Activated T-cell treated with anti-CD3 and anti-CD28 coated beads, Interleukin-2, amount 50 U/mL, for 24 hours (primary cell): ENCODE measurements around the gene CYP2U1.
"Not testable (repeated sequence)": the region's sequence is repeated elsewhere in the genome, so short reads cannot be mapped to it uniquely, and the experiment has no call there.

Experiments used
- DNase-seq: peaks from one replicate; pipeline ENCODE4 v3.0.0-alpha.2; 2020
- H3K27ac Mint-ChIP-seq: 2 replicates; pipeline ENCODE4 v1.8.0; 2020; ENCODE audit warnings: mild to moderate bottlenecking, mixed read lengths
- H3K27me3 Mint-ChIP-seq: 2 replicates; pipeline ENCODE4 v1.8.0; 2020; ENCODE audit warnings: mixed read lengths
- H3K36me3 Mint-ChIP-seq: 2 replicates; pipeline ENCODE4 v1.8.0; 2020; ENCODE audit warnings: low read depth, mixed read lengths
- H3K4me1 Mint-ChIP-seq: 2 replicates; pipeline ENCODE4 v1.8.0; 2020; ENCODE audit warnings: low read depth, mixed read lengths
- H3K4me3 Mint-ChIP-seq: 2 replicates; pipeline ENCODE4 v1.8.0; 2020; ENCODE audit warnings: mild to moderate bottlenecking, moderate library complexity, mixed read lengths
- H3K9me3 Mint-ChIP-seq: 2 replicates; pipeline ENCODE4 v1.8.0; 2020; ENCODE audit warnings: mixed read lengths

The CYP2U1 gene

GRCh38 chr4:107905082-107905481 lies 26.3 kb upstream of the CYP2U1 start:
- DNase-seq, H3K27ac Mint-ChIP-seq, H3K4me1 Mint-ChIP-seq, H3K4me3 Mint-ChIP-seq, H3K36me3 Mint-ChIP-seq, H3K9me3 Mint-ChIP-seq: not testable (repeated sequence)
- peaks cover 30% of the 10 kb centered on the region for H3K27me3 Mint-ChIP-seq

DNA sequence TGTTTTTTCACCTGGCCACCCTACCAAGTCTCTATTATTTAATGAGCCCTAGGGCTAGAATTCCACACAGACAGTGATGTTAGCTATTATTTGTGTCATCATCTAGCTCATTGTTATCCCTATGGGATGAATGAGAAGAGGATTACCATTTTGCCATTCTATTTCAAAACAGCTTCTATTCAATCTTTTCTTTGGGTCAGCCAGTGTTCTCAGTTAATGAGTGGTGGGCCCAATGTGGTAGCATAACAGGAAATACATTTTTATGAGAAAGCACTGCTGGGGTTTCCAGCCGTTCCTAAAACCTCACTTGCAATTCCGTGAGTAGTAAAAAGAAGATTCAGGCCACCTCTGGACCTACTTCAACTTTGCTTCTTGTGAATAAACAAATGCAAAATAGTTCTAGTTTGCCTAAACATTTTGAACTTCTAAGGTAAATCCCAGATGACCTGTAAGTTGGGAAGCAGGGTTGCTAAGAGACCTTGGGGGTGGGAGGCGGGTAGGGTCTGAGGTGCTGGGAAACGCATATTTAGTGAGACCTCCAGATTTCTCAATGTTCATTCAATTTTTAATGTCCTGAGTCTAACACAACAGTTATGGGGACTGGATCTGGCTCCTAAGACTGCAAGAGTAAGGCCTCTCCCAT lies 24.8 kb upstream of the CYP2U1 start:
- Mint-ChIP-seq H3K27ac (no peak overlapping the region), H3K9me3 (peaks cover 9% of the 10 kb centered on the region), H3K4me1 (no peaks in the 10 kb centered on the region), H3K27me3 (peaks cover 15% of the 10 kb centered on the region), H3K36me3 (no peaks in the 10 kb centered on the region), H3K4me3 (no peak overlapping the region)
- no peak for DNase-seq

GRCh38 chr4:107908377-107908776 lies 23.0 kb upstream of the CYP2U1 start:
- Mint-ChIP-seq H3K27ac (no peak overlapping the region), H3K9me3 (peaks cover 9% of the 10 kb centered on the region), H3K4me1 (peaks cover 2% of the 10 kb centered on the region), H3K4me3 (no peak overlapping the region), H3K36me3 (no peaks in the 10 kb centered on the region), H3K27me3 (peaks cover 6% of the 10 kb centered on the region)
- no peak for DNase-seq

- Mint-ChIP-seq H3K27ac (no peak overlapping the region), H3K27me3 (peaks cover 4% of the 10 kb centered on the region), H3K4me1 (peaks cover 2% of the 10 kb centered on the region), H3K4me3 (no peak overlapping the region), H3K9me3 (no peaks in the 10 kb centered on the region), H3K36me3 (no peaks in the 10 kb centered on the region)
- DNase-seq, result no peak
Measured at GRCh38 chr4:107913283-107913899, 18.0 kb upstream of the CYP2U1 start.

DNA sequence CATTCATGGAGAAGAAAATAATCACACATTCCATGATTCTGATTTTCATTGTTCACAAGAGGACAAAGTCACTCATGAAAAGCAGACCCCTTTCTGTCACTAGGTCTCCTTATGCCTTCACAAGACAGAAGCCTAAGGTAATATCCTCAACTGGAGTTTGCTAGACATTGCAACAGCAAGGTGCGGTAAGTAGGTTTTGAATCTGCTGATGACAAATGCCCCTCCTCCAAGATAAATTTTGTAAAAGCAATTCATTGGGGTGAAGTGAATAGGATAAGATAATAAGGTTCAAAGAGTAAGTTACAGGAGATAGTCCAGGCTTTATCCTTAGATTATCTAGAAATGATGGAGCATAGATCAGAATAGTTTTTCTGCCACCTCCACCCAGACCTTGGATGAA lies 16.1 kb upstream of the CYP2U1 start:
- Mint-ChIP-seq H3K4me3 (no peak overlapping the region), H3K9me3 (peaks cover 5% of the 10 kb centered on the region), H3K27ac (no peak overlapping the region), H3K36me3 (no peaks in the 10 kb centered on the region), H3K27me3 (peaks cover 8% of the 10 kb centered on the region), H3K4me1 (peaks cover 2% of the 10 kb centered on the region)
- DNase-seq, result no peak

DNA sequence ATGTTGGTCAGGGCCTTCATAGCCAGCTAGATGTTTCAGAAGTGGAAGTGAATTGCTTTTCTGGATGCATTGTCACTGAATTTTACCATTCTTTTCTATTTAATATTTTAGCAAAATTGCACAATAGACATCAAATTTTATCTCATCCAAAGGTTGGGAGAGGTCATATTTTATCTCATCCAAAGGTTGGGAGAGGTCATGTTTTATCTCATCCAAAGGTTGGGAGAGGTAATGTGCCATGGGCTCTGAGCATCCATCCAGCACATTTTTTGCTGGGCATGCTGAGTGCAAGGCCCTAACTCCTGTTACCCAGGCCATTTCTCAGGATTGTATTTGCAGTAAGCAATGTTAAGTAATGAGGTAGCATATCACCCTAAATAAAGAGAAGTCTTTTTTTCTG lies 14.7 kb upstream of the CYP2U1 start:
- peaks cover 2% of the 10 kb centered on the region for H3K4me1 Mint-ChIP-seq
- no peaks in the 10 kb centered on the region for H3K36me3 Mint-ChIP-seq
- DNase-seq, result no peak
- no peak overlapping the region for H3K4me3 Mint-ChIP-seq
- H3K9me3 Mint-ChIP-seq, result peaks cover 5% of the 10 kb centered on the region
- peaks cover 13% of the 10 kb centered on the region for H3K27me3 Mint-ChIP-seq
- no peak overlapping the region for H3K27ac Mint-ChIP-seq

GRCh38 chr4:107917500-107917899 lies 13.8 kb upstream of the CYP2U1 start:
- DNase-seq, result no peak
- H3K27me3 Mint-ChIP-seq, result peaks cover 17% of the 10 kb centered on the region
- H3K4me1 Mint-ChIP-seq, result peaks cover 2% of the 10 kb centered on the region
- peaks cover 5% of the 10 kb centered on the region for H3K9me3 Mint-ChIP-seq
- no peaks in the 10 kb centered on the region for H3K36me3 Mint-ChIP-seq
- H3K4me3 Mint-ChIP-seq, result no peak overlapping the region
- no peak overlapping the region for H3K27ac Mint-ChIP-seq

GRCh38 chr4:107922486-107923473 lies 8.6 kb upstream of the CYP2U1 start:
- peaks cover 5% of the 10 kb centered on the region for H3K9me3 Mint-ChIP-seq

GRCh38 chr4:107925713-107926112 lies 5.6 kb upstream of the CYP2U1 start:
- not testable (repeated sequence) for H3K4me3 Mint-ChIP-seq, H3K27me3 Mint-ChIP-seq, H3K27ac Mint-ChIP-seq, H3K4me1 Mint-ChIP-seq, H3K9me3 Mint-ChIP-seq, DNase-seq, H3K36me3 Mint-ChIP-seq

More at GRCh38 chr4:107922486-107923473, 8.6 kb upstream of the CYP2U1 start:
- DNase-seq, result no peak
- Mint-ChIP-seq H3K27ac (no peak overlapping the region), H3K36me3 (no peaks in the 10 kb centered on the region), H3K4me1 (no peaks in the 10 kb centered on the region), H3K27me3 (peaks cover 17% of the 10 kb centered on the region), H3K4me3 (no peak overlapping the region)

DNA sequence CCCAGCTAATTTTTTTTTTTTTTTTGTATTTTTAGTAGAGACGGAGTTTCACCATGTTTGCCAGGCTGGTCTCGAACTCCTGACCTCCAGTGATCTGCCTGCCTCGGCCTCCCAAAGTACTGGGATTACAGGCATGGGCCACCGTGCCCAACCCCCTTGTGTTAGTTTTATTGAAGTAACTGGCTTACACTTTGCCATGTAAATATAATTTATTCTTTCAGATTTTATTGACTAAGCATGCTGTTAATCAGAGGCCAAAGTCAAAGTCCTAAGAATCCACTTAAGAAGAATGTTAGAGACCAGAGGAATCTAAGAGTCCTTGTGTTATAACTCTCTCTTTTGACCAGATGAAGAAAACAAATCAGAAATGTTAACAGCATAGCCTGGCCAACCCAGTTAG lies 4.5 kb upstream of the CYP2U1 start:
- not testable (repeated sequence) for H3K27me3 Mint-ChIP-seq, H3K36me3 Mint-ChIP-seq

GRCh38 chr4:107931775-107932321 lies 499 bp downstream of the CYP2U1 start:
- H3K4me3 Mint-ChIP-seq, result peak overlapping the region; percentile 84
- no peaks in the 10 kb centered on the region for H3K27me3 Mint-ChIP-seq
- no peaks in the 10 kb centered on the region for H3K9me3 Mint-ChIP-seq
- no peak for DNase-seq
- H3K4me1 Mint-ChIP-seq, result peaks cover 37% of the 10 kb centered on the region
- peak overlapping the region; percentile 80 for H3K27ac Mint-ChIP-seq
- H3K36me3 Mint-ChIP-seq, result peaks cover under 1% of the 10 kb centered on the region

More for the DNA sequence above, 4.5 kb upstream of the CYP2U1 start:
- H3K4me3 Mint-ChIP-seq, H3K4me1 Mint-ChIP-seq, H3K27ac Mint-ChIP-seq, H3K9me3 Mint-ChIP-seq, DNase-seq: not testable (repeated sequence)

DNA sequence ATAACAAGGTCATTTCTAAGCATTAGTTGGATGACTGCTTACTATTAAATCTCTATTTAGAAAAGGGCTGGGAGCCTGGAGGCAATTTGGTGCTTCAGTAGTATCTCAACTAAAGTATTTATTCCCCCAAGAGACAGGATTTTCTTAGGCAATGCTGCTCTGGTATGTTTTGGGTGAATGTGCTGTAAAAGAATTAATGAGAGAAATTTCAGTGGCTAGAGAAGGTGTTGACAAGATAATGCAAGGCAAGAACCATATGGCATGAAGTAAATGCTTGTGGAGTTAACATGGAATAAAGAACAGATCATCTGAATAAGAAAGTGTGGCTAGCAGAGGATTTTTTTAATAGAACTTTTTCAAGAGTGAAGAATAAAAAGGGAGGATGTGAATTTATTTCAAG lies 3.9 kb downstream of the CYP2U1 start:
- Mint-ChIP-seq H3K9me3 (no peaks in the 10 kb centered on the region), H3K27me3 (no peaks in the 10 kb centered on the region), H3K27ac (no peak overlapping the region), H3K36me3 (peaks cover 4% of the 10 kb centered on the region), H3K4me3 (no peak overlapping the region), H3K4me1 (peaks cover 47% of the 10 kb centered on the region)
- no peak for DNase-seq

- H3K27me3 Mint-ChIP-seq, result no peaks in the 10 kb centered on the region
- no peak overlapping the region for H3K4me3 Mint-ChIP-seq
- peaks cover 37% of the 10 kb centered on the region for H3K4me1 Mint-ChIP-seq
- peaks cover 4% of the 10 kb centered on the region for H3K36me3 Mint-ChIP-seq
- H3K9me3 Mint-ChIP-seq, result no peaks in the 10 kb centered on the region
- DNase-seq, result no peak
- no peak overlapping the region for H3K27ac Mint-ChIP-seq
Measured at GRCh38 chr4:107937040-107937439, 5.7 kb downstream of the CYP2U1 start.

- Mint-ChIP-seq H3K36me3 (peaks cover 4% of the 10 kb centered on the region), H3K9me3 (no peaks in the 10 kb centered on the region), H3K27ac (no peak overlapping the region), H3K4me1 (peaks cover 18% of the 10 kb centered on the region), H3K4me3 (no peak overlapping the region), H3K27me3 (no peaks in the 10 kb centered on the region)
- no peak for DNase-seq
Measured at GRCh38 chr4:107939307-107939706, 8.0 kb downstream of the CYP2U1 start.
